HepG2 (cell line): ENCODE measurements around the gene SOAT2. TPM values are rescaled to one million over a fixed set of nuclear protein-coding genes. Genes with fewer than 3 reads are reported as not detected.

Experiments used
- CBX2 ChIP-seq, 2 experiments: fragments of 200-600 bp in 1 of 2; sonication (generic); formaldehyde crosslinking in 1 of 2; IDR thresholded peaks; 2 replicates each; pipeline versions ENCODE4 v1.7.0 to v1.8.1; 2018 to 2022; ENCODE audit warnings: low read depth in 2 of 2, low read length in 1 of 2, mild to moderate bottlenecking in 1 of 2, missing genetic modification reagents in 1 of 2
- JARID2 ChIP-seq: sonication (generic); formaldehyde crosslinking; IDR thresholded peaks from 2 replicates; pipeline ENCODE4 v1.8.1; 2023; ENCODE audit warnings: missing genetic modification reagents, inconsistent platforms; ENCODE audit not compliant: insufficient replicate concordance
- KDM2A ChIP-seq: sonication (generic); formaldehyde crosslinking; IDR thresholded peaks from 2 replicates; pipeline ENCODE4 v1.4.0; 2020; ENCODE audit warnings: low read depth, missing genetic modification reagents, borderline replicate concordance
- MXD4 ChIP-seq: IDR thresholded peaks from 2 replicates; pipeline ENCODE4 v1.6.1; 2016; ENCODE audit warnings: mild to moderate bottlenecking, missing biosample characterization, missing genetic modification reagents
- MXI1 ChIP-seq: IDR thresholded peaks from 3 replicates; pipeline ENCODE4 v1.6.1; 2012; ENCODE audit warnings: low read depth, low read length, inconsistent platforms, borderline replicate concordance
- NFE2 ChIP-seq: sonication (generic); formaldehyde crosslinking; IDR thresholded peaks from 2 replicates; pipeline ENCODE4 v1.4.0; 2020; ENCODE audit warnings: missing genetic modification reagents
- RFX1 ChIP-seq: fragments of 450-650 bp; IDR thresholded peaks from 2 replicates; pipeline ENCODE4 v1.6.1; 2017
- SAP130 ChIP-seq: IDR thresholded peaks from 2 replicates; pipeline ENCODE4 v1.6.1; 2016; ENCODE audit warnings: low read depth
- SRF ChIP-seq: IDR thresholded peaks from 2 replicates; pipeline ENCODE4 v1.6.1; 2011; ENCODE audit warnings: mild to moderate bottlenecking, low read depth, low read length, moderate library complexity
- TOE1 ChIP-seq: sonication (generic); formaldehyde crosslinking; IDR thresholded peaks from 2 replicates; pipeline ENCODE4 v1.4.0; 2020; ENCODE audit warnings: mild to moderate bottlenecking, missing genetic modification reagents
- ZMAT3 ChIP-seq: sonication (generic); formaldehyde crosslinking; conservative IDR thresholded peaks from 2 replicates; pipeline ENCODE4 v1.7.0; 2021; ENCODE audit warnings: missing genetic modification reagents
- ZMAT5 ChIP-seq: sonication (generic); formaldehyde crosslinking; IDR thresholded peaks from 2 replicates; pipeline ENCODE4 v1.5.0; 2020; ENCODE audit warnings: mild to moderate bottlenecking, low read depth, missing genetic modification reagents, borderline replicate concordance
- ZNF234 ChIP-seq: sonication (generic); formaldehyde crosslinking; conservative IDR thresholded peaks from 2 replicates; pipeline ENCODE4 v1.5.1; 2020; ENCODE audit warnings: mild to moderate bottlenecking, missing genetic modification reagents
- ZNF557 ChIP-seq: sonication (generic); formaldehyde crosslinking; IDR thresholded peaks from 2 replicates; pipeline ENCODE4 v1.4.0; 2020; ENCODE audit warnings: missing genetic modification reagents
- ZNF607 ChIP-seq: sonication (generic); formaldehyde crosslinking; IDR thresholded peaks from 2 replicates; pipeline ENCODE4 v1.5.1; 2020; ENCODE audit warnings: missing genetic modification reagents, mild to moderate bottlenecking, borderline replicate concordance
- ZNF629 ChIP-seq: sonication (generic); formaldehyde crosslinking; conservative IDR thresholded peaks from 2 replicates; pipeline ENCODE4 v1.5.0; 2020; ENCODE audit warnings: missing genetic modification reagents
- ZNF646 ChIP-seq: sonication (generic); formaldehyde crosslinking; IDR thresholded peaks from 2 replicates; pipeline ENCODE4 v1.9.0; 2021; ENCODE audit warnings: mild to moderate bottlenecking, missing genetic modification reagents
- ZNF772 ChIP-seq: sonication (generic); formaldehyde crosslinking; IDR thresholded peaks from 2 replicates; pipeline ENCODE4 v1.5.0; 2020; ENCODE audit warnings: mild to moderate bottlenecking, missing genetic modification reagents
- ZNF800 ChIP-seq: sonication (generic); formaldehyde crosslinking; IDR thresholded peaks from 2 replicates; pipeline ENCODE4 v1.4.0; 2020; ENCODE audit warnings: missing genetic modification reagents
- polyA plus RNA-seq, 8 experiments: library from polyadenylated mRNA; depleted of rRNA in 3 of 8; stranded (reverse) in 7 of 8; unstranded in 1 of 8; fragments of >200 nt; fragmentation: Illumina TruSeq in 4 of 8; extraction: Trizol in 4 of 8; gene quantifications; 2 replicates each; pipeline versions ENCODE4 v1.2.1 to v1.2.3, GENCODE V29; 2011 to 2016; ENCODE audit warnings: low read depth in 4 of 8, missing spikeins in 1 of 8, mixed read lengths in 1 of 8; ENCODE audit not compliant: insufficient read depth in 1 of 8
- total RNA-seq, 5 experiments: library from RNA; depleted of rRNA; stranded (reverse); fragments of >200 nt; fragmentation: Illumina TruSeq; extraction: Trizol; gene quantifications; 2 replicates each; pipeline ENCODE4 v1.2.3, GENCODE V29; 2016; ENCODE audit warnings: low read depth in 1 of 5
- TF ChIP-seq, protein P1 (sequence below): IDR thresholded peaks from 2 replicates; pipeline ENCODE4 v1.6.1; 2016; ENCODE audit warnings: mild to moderate bottlenecking, missing biosample characterization, missing genetic modification reagents

The SOAT2 gene
- total and polyA plus RNA-seq, 2 of the 13 experiments (the other 11 are each of a cell fraction or from before 2014, with no cell fraction given), result 14.9 to 108 TPM

- TF ChIP-seq ZNF772 (peak; percentile 80; the same call in 1 of the 2 replicates), ZNF800 (CRISPR knock-in tag) (no peak), ZNF629 (0 out of 2 replicates have a peak, but pooled peaks have one; percentile 24), JARID2 (peak; percentile 20), ZNF607 (CRISPR knock-in tag) (peak; percentile 42; the same call in 1 of the 2 replicates), ZNF646 (CRISPR knock-in tag) (0 out of 2 replicates have a peak, but pooled peaks have one; percentile 45), MXI1 (peak; percentile 45; the same call in 1 of the 3 replicates), TOE1 (no peak), ZMAT5 (CRISPR knock-in tag) (no peak), SRF (no peak), CBX2 (IDR thresholded peaks at IDR 0.05; ENCODE audit: low read depth, low read length) (no peak), CBX2 (CRISPR knock-in tag; IDR thresholded peaks at IDR 0.05; ENCODE audit: low read depth) (no peak), NFE2 (CRISPR knock-in tag) (no peak), ZNF234 (CRISPR knock-in tag) (no peak; the same call in 1 of the 2 replicates), ZNF557 (CRISPR knock-in tag) (peak; percentile 78; the same call in 1 of the 2 replicates), ZMAT3 (CRISPR knock-in tag) (peak; percentile 72), MXD4 (CRISPR knock-in tag) (no peak; the same call in 1 of the 2 replicates), KDM2A (CRISPR knock-in tag) (peak; percentile 86), SAP130 (peak; percentile 77), RFX1 (peak; percentile 38; the same call in 1 of the 2 replicates)
- TF ChIP-seq, protein P1, sequence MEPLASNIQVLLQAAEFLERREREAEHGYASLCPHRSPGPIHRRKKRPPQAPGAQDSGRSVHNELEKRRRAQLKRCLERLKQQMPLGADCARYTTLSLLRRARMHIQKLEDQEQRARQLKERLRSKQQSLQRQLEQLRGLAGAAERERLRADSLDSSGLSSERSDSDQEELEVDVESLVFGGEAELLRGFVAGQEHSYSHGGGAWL (CRISPR knock-in tag), result peak; percentile 51; the same call in 1 of the 2 replicates
These were observed 23.8 kb upstream of the SOAT2 start, which contains the start of gene SPRYD3 (continued) for GRCh38 chr12:53079226-53080117.
